NT2/D1 (cell line): ENCODE data around the gene ADGRA3.

Experiments used
- SUZ12 ChIP-seq: IDR thresholded peaks from 2 replicates; pipeline ENCODE4 v1.6.1; 2011; ENCODE audit not compliant: insufficient read length, insufficient read depth; ENCODE audit errors: extremely low read depth
- YY1 ChIP-seq: IDR thresholded peaks from 2 replicates; pipeline ENCODE4 v1.6.1; 2011; ENCODE audit not compliant: insufficient read length, insufficient read depth

- TF ChIP-seq YY1 (no peak), SUZ12 (no peak)
Observed at GRCh38 chr4:22372986-22373385, 142.9 kb downstream of the ADGRA3 start.
